Neuronal stem cell (in vitro differentiated cells): ENCODE results near the gene ADGRG3.

Experiments
- DNase-seq: peaks from one replicate; pipeline ENCODE4 v3.0.0-alpha.2; 2013; ENCODE audit warnings: low spot score
- H2AFZ ChIP-seq: one replicate; pipeline ENCODE4 v1.6.1; 2013; ENCODE audit warnings: mild to moderate bottlenecking, low read length, inconsistent platforms
- H2AK5ac ChIP-seq: 2 replicates; pipeline ENCODE4 v1.6.1; 2013; ENCODE audit warnings: low read depth, mild to moderate bottlenecking, inconsistent platforms, low read length, moderate library complexity, mixed read lengths
- H2BK120ac ChIP-seq: 2 replicates; pipeline ENCODE4 v1.6.1; 2013; ENCODE audit warnings: low read depth, mild to moderate bottlenecking, inconsistent platforms, low read length, moderate library complexity, mixed read lengths
- H2BK12ac ChIP-seq: one replicate; pipeline ENCODE4 v1.6.1; 2013; ENCODE audit warnings: low read length, inconsistent platforms
- H2BK15ac ChIP-seq: 2 replicates; pipeline ENCODE4 v1.6.1; 2013; ENCODE audit warnings: mild to moderate bottlenecking, low read length, inconsistent platforms, mixed read lengths
- H2BK5ac ChIP-seq: one replicate; pipeline ENCODE4 v1.6.1; 2013; ENCODE audit warnings: inconsistent platforms, mild to moderate bottlenecking, low read length, moderate library complexity
- H3K14ac ChIP-seq: one replicate; pipeline ENCODE4 v1.6.1; 2013; ENCODE audit warnings: low read length, inconsistent platforms
- H3K18ac ChIP-seq: 2 replicates; pipeline ENCODE4 v1.6.1; 2013; ENCODE audit warnings: low read length, inconsistent platforms
- H3K23ac ChIP-seq: 2 replicates; pipeline ENCODE4 v1.6.1; 2013; ENCODE audit warnings: low read depth, mild to moderate bottlenecking, mixed read lengths, low read length, inconsistent platforms; ENCODE audit not compliant: poor library complexity
- H3K27ac ChIP-seq: replicated peaks from 3 replicates; pipeline ENCODE4 v1.5.1; 2013; ENCODE audit warnings: low read length, inconsistent platforms
- H3K27me3 ChIP-seq, 3 experiments: 2 replicates each; pipeline ENCODE4 v1.6.1; 2013; ENCODE audit warnings: low read length in 3 of 3, mild to moderate bottlenecking in 2 of 3, inconsistent platforms in 1 of 3, low read depth in 1 of 3, mixed read lengths in 1 of 3, moderate library complexity in 1 of 3; ENCODE audit not compliant: control insufficient read depth in 3 of 3, insufficient read depth in 3 of 3
- H3K36me3 ChIP-seq, 2 donors: replicated peaks in 1 of 2; 2 replicates each; pipeline ENCODE4 v1.6.1; 2013; ENCODE audit warnings: low read length in 2 of 2; ENCODE audit not compliant: control insufficient read depth in 2 of 2, insufficient read depth in 2 of 2
- H3K4ac ChIP-seq: 2 replicates; pipeline ENCODE4 v1.6.1; 2013; ENCODE audit warnings: inconsistent platforms, mild to moderate bottlenecking, low read length, moderate library complexity
- H3K4me1 ChIP-seq, 2 donors: 1 replicate in 1 of 2; 2 replicates in 1 of 2; pipeline ENCODE4 v1.6.1; 2013; ENCODE audit warnings: low read length in 2 of 2, low read depth in 1 of 2; ENCODE audit not compliant: control insufficient read depth in 2 of 2, insufficient read depth in 1 of 2
- H3K4me2 ChIP-seq: one replicate; pipeline ENCODE4 v1.6.1; 2013; ENCODE audit warnings: mild to moderate bottlenecking, low read length, inconsistent platforms; ENCODE audit not compliant: insufficient read depth, poor library complexity, severe bottlenecking
- H3K4me3 ChIP-seq, 2 donors: 2 replicates each; pipeline ENCODE4 v1.5.1; 2013; ENCODE audit warnings: low read length in 2 of 2, mild to moderate bottlenecking in 2 of 2, inconsistent platforms in 1 of 2, moderate library complexity in 1 of 2
- H3K79me1 ChIP-seq: one replicate; pipeline ENCODE4 v1.6.1; 2013; ENCODE audit warnings: low read depth, mild to moderate bottlenecking, inconsistent platforms, low read length, moderate library complexity
- H3K9ac ChIP-seq: one replicate; pipeline ENCODE4 v1.6.1; 2013; ENCODE audit warnings: mild to moderate bottlenecking, low read depth, low read length, inconsistent platforms; ENCODE audit not compliant: poor library complexity
- H3K9me3 ChIP-seq, 2 donors: replicated peaks in 1 of 2; 2 replicates each; pipeline versions ENCODE3 to v1.6.1; 2013; ENCODE audit warnings: low read length in 2 of 2, mild to moderate bottlenecking in 2 of 2, inconsistent platforms in 1 of 2, low read depth in 1 of 2, mixed read lengths in 1 of 2, moderate library complexity in 1 of 2; ENCODE audit not compliant: control insufficient read depth in 2 of 2, insufficient read depth in 1 of 2
- H4K8ac ChIP-seq: one replicate; pipeline ENCODE4 v1.6.1; 2013; ENCODE audit warnings: low read depth, mild to moderate bottlenecking, inconsistent platforms, low read length, moderate library complexity
- H4K91ac ChIP-seq: one replicate; pipeline ENCODE4 v1.6.1; 2013; ENCODE audit warnings: low read length, low read depth, mild to moderate bottlenecking, inconsistent platforms; ENCODE audit not compliant: poor library complexity
- WGBS, 2 donors: extraction: QIAGEN DNeasy Blood & Tissue Kit; methylation state at CpG; one replicate each; pipeline ENCODE4 v1.1.7; 2013; ENCODE audit warnings: missing lambda C conversion rate in 2 of 2, mixed read lengths in 1 of 2; ENCODE audit not compliant: insufficient read length in 2 of 2, insufficient replicate concordance in 1 of 2; ENCODE audit errors: extremely low coverage in 2 of 2; 5-methylcytosine and 5-hydroxymethylcytosine counted together

The ADGRG3 gene

DNA sequence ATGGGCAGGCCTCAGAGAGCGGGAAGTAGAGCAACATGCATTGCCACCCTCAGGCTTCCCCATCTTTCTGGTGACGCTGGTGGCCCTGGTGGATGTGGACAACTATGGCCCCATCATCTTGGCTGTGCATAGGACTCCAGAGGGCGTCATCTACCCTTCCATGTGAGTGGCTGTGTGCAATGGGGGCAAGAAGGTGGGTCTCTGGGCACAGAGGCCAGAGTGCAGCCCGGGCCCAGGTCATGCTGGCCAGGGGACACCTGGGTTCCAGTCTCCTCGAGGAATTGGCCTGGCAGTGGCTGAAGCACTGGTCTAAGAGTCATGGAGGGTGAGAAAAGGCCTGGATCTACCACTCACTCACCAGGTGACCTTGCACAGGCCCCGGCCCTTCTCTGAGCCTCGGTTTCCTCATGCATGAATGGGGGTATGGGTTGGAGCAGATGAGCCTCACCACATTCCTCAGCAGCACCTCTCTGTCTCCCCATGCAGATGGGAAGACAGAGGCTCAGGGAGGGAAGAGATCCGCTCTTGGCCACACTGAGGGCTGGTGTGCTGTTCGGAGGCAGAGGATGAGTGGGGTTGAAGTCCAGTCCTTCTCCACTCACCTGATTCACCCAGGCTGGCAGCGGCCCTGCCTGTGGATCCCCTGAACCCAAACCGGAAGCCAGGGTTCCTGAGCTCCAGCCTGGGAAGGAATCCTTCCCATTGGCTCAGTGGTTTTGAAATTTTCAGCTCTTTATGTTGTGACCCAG, 7.2 kb upstream of the ADGRG3 start:
- Histone ChIP-seq H3K4ac (no peak overlapping the region), H3K9me3 (no peaks in the 10 kb centered on the region), H2BK120ac (no peak overlapping the region), H4K8ac (no peak overlapping the region), H2AK5ac (no peak overlapping the region), H3K14ac (no peak overlapping the region), H3K9ac (no peak overlapping the region), H3K27me3 (no peaks in the 10 kb centered on the region), H3K36me3 (peaks cover 58 to 84% of the 10 kb centered on the region in 2 donors), H3K18ac (no peak overlapping the region), H4K91ac (no peak overlapping the region), H3K27ac (no peak overlapping the region), H2BK15ac (no peak overlapping the region), H3K4me3 (peak overlapping the region in 1 of 2 donors; percentile 35), H2AFZ (no peak overlapping the region), H3K23ac (no peak overlapping the region), H3K79me1 (no peaks in the 10 kb centered on the region), H2BK12ac (no peak overlapping the region), H3K4me1 (no peaks in the 10 kb centered on the region), H2BK5ac (no peak overlapping the region), H3K4me2 (no peak overlapping the region)
- DNase-seq: no peak
- WGBS, 2 donors: no CpG with 5 or more reads among the region's 11 CpGs

- no peak for DNase-seq
- Histone ChIP-seq H3K79me1 (no peaks in the 10 kb centered on the region), H2BK120ac (peak overlapping the region; percentile 37), H2AK5ac (no peak overlapping the region), H3K4me1 (no peaks in the 10 kb centered on the region), H3K23ac (peak overlapping the region; percentile 86), H3K27me3 (no peaks in the 10 kb centered on the region), H3K4ac (no peak overlapping the region), H4K8ac (no peak overlapping the region), H3K4me2 (no peak overlapping the region), H3K14ac (no peak overlapping the region), H2AFZ (no peak overlapping the region), H3K18ac (no peak overlapping the region), H3K27ac (no peak overlapping the region), H4K91ac (no peak overlapping the region), H2BK5ac (no peak overlapping the region), H2BK15ac (no peak overlapping the region), H3K36me3 (peaks cover 54 to 78% of the 10 kb centered on the region in 2 donors), H3K9me3 (no peaks in the 10 kb centered on the region), H3K9ac (no peak overlapping the region), H2BK12ac (no peak overlapping the region), H3K4me3 (no peak overlapping the region)
- WGBS, 2 donors: no CpG with 5 or more reads among the region's 7 CpGs
Measured at GRCh38 chr16:57661510-57661909, 6.6 kb upstream of the ADGRG3 start.

GRCh38 chr16:57661936-57662906, 5.9 kb upstream of the ADGRG3 start:
- Histone ChIP-seq H3K36me3 (peaks cover 51 to 72% of the 10 kb centered on the region in 2 donors), H3K9ac (no peak overlapping the region), H3K18ac (no peak overlapping the region), H2BK15ac (no peak overlapping the region), H2AFZ (no peak overlapping the region), H4K8ac (no peak overlapping the region), H3K4me3 (no peak overlapping the region), H3K4me1 (no peaks in the 10 kb centered on the region), H3K14ac (no peak overlapping the region), H3K23ac (peak overlapping the region; percentile 86), H3K4me2 (no peak overlapping the region), H2BK12ac (no peak overlapping the region), H2AK5ac (no peak overlapping the region), H2BK120ac (peak overlapping the region; percentile 37), H3K79me1 (no peaks in the 10 kb centered on the region), H2BK5ac (no peak overlapping the region), H3K27ac (no peak overlapping the region), H3K27me3 (no peaks in the 10 kb centered on the region), H3K9me3 (no peaks in the 10 kb centered on the region), H3K4ac (no peak overlapping the region), H4K91ac (no peak overlapping the region)
- DNase-seq: no peak
- WGBS, 2 donors: no CpG with 5 or more reads among the region's 20 CpGs

DNA sequence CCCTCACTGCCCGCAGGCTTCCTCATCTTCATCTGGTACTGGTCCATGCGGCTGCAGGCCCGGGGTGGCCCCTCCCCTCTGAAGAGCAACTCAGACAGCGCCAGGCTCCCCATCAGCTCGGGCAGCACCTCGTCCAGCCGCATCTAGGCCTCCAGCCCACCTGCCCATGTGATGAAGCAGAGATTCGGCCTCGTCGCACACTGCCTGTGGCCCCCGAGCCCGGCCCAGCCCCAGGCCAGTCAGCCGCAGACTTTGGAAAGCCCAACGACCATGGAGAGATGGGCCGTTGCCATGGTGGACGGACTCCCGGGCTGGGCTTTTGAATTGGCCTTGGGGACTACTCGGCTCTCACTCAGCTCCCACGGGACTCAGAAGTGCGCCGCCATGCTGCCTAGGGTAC, 4.7 kb upstream of the ADGRG3 start:
- no peak overlapping the region for H2AK5ac ChIP-seq
- no peak overlapping the region for H2BK12ac ChIP-seq
- H2BK120ac ChIP-seq: no peak overlapping the region
- H3K27ac ChIP-seq: no peak overlapping the region
- no peak overlapping the region for H4K91ac ChIP-seq
- H3K4me1 ChIP-seq: no peaks in the 10 kb centered on the region
- H3K9me3 ChIP-seq: no peaks in the 10 kb centered on the region
- WGBS, 2 donors: no CpG with 5 or more reads among the region's 21 CpGs
- H2BK15ac ChIP-seq: no peak overlapping the region
- no peak overlapping the region for H2AFZ ChIP-seq
- H3K23ac ChIP-seq: no peak overlapping the region
- no peak overlapping the region for H3K4me2 ChIP-seq
- no peak for DNase-seq
- H3K18ac ChIP-seq: no peak overlapping the region
- H4K8ac ChIP-seq: no peak overlapping the region
- peak overlapping the region; percentile 59 for H2BK5ac ChIP-seq
- H3K14ac ChIP-seq: peak overlapping the region; percentile 15
- no peak overlapping the region for H3K9ac ChIP-seq
- peaks cover 44 to 62% of the 10 kb centered on the region in 2 donors for H3K36me3 ChIP-seq
- no peaks in the 10 kb centered on the region for H3K79me1 ChIP-seq
- no peak overlapping the region for H3K4ac ChIP-seq
- no peak overlapping the region for H3K4me3 ChIP-seq
- H3K27me3 ChIP-seq: no peaks in the 10 kb centered on the region
